Activated CD4-positive, alpha-beta T cell treated with anti-CD3 and anti-CD28 coated beads, Interleukin-2, amount 10 ng/mL, durations not matched to agents 7 days and 5 days (primary cell): ENCODE measurements around the gene PBX2. TPM values are rescaled to one million over a fixed set of nuclear protein-coding genes. Genes with fewer than 3 reads are reported as not detected.
A peak's percentile ranks its signal among the peaks of the same experiment; 100 is the strongest.
"Not testable (repeated sequence)": the region's sequence is repeated elsewhere in the genome, so short reads cannot be mapped to it uniquely, and the experiment has no call there.

Source experiments
- CTCF ChIA-PET: fragments of 350-600 bp; sonication (Branson Sonifier 250); formaldehyde crosslinking; loops from one replicate; lab custom pipeline; 2021; ENCODE audit warnings: antibody characterized with exemption; lab: Charles Lee
- POLR2A ChIA-PET: fragments of 350-600 bp; sonication (Branson Sonifier 250); formaldehyde crosslinking; loops from one replicate; lab custom pipeline; 2021; ENCODE audit warnings: antibody characterized with exemption; lab: Charles Lee
- DNase-seq: peaks from one replicate; pipeline ENCODE4 v3.0.0-alpha.2; 2020
- H3K27ac Mint-ChIP-seq: one replicate; pipeline ENCODE4 v1.8.0; 2021; ENCODE audit warnings: mild to moderate bottlenecking, moderate library complexity, mixed read lengths
- H3K27me3 Mint-ChIP-seq: one replicate; pipeline ENCODE4 v1.8.0; 2021; ENCODE audit warnings: mixed read lengths
- H3K36me3 Mint-ChIP-seq: one replicate; pipeline ENCODE4 v1.8.0; 2021; ENCODE audit warnings: low read depth, mixed read lengths
- H3K4me1 Mint-ChIP-seq: one replicate; pipeline ENCODE4 v1.8.0; 2021; ENCODE audit warnings: mixed read lengths
- H3K4me3 Mint-ChIP-seq: one replicate; pipeline ENCODE4 v1.8.0; 2021; ENCODE audit warnings: mild to moderate bottlenecking, moderate library complexity, mixed read lengths
- H3K9me3 Mint-ChIP-seq: one replicate; pipeline ENCODE4 v1.8.0; 2021; ENCODE audit warnings: mixed read lengths
- total RNA-seq, 2 experiments: library from RNA; stranded (reverse); gene quantifications; one replicate each; pipeline ENCODE4 v1.2.3, GENCODE V29; 2021

PBX2 gene
- total RNA-seq, 2 experiments from 2014 or later: 98.2 to 98.4 TPM

DNA sequence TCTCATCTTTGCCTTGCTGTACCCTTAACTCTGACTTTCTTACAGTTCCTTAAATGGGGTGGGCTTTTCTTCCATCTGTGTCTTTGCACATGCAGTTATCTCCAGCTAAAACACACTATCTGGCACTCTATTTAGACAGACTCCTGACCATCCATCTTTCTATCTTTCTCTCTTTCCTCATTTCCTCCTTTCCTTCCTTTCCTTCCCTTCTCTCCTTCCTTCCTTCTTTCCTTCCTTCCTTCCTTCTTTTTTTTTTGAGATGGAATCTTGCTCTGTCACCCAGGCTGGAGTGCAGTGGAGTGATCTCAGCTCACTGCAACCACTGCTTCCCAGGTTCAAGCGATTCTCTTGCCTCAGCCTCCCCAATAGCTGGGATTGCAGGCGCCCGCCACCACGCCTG is 25.6 kb upstream of the PBX2 start:
- H3K27ac Mint-ChIP-seq: no peak overlapping the region
- no peaks in the 10 kb centered on the region for H3K4me1 Mint-ChIP-seq
- DNase-seq: no peak
- no peaks in the 10 kb centered on the region for H3K9me3 Mint-ChIP-seq
- no peaks in the 10 kb centered on the region for H3K36me3 Mint-ChIP-seq
- H3K4me3 Mint-ChIP-seq: no peak overlapping the region
- ChIA-PET CTCF (interaction anchor here (0.6 to 0.7 kb wide), 4 partner anchors 16 to 582 kb away, joined by 3 to 4 read pairs (median 3); no protein-coding TSS in a partner anchor), POLR2A (no interaction called here)
- peaks cover 2% of the 10 kb centered on the region for H3K27me3 Mint-ChIP-seq

DNA sequence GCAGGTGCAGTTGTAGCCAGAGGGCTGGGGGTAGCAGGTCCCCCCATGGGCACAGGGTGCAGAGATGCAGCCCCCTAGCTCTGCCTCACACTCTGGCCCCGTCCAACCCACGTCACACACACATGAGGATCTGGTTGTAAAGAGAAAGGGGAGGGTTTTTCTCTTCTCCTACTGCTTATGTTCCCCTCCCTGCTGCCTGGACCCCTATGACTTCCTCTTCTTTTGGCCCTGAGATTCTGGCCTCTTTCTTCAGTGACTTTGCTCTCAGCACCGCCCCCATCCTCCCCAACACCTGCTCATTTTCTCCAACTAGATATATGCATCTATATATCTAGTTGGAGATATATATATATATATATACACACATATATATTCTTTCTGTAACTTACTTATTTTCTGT is 24.1 kb upstream of the PBX2 start:
- ChIA-PET CTCF (no interaction called here), POLR2A (no interaction called here)
- Mint-ChIP-seq H3K36me3 (no peaks in the 10 kb centered on the region), H3K27ac (no peak overlapping the region), H3K9me3 (no peaks in the 10 kb centered on the region), H3K4me1 (no peaks in the 10 kb centered on the region), H3K27me3 (peaks cover 2% of the 10 kb centered on the region), H3K4me3 (no peak overlapping the region)
- no peak for DNase-seq

- Mint-ChIP-seq H3K9me3 (no peaks in the 10 kb centered on the region), H3K27ac (no peak overlapping the region), H3K4me3 (no peak overlapping the region), H3K4me1 (no peaks in the 10 kb centered on the region), H3K27me3 (peaks cover 2% of the 10 kb centered on the region), H3K36me3 (no peaks in the 10 kb centered on the region)
- ChIA-PET CTCF (no interaction called here), POLR2A (no interaction called here)
- no peak for DNase-seq
Measured at GRCh38 chr6:32213649-32214048, 23.6 kb upstream of the PBX2 start.

DNA sequence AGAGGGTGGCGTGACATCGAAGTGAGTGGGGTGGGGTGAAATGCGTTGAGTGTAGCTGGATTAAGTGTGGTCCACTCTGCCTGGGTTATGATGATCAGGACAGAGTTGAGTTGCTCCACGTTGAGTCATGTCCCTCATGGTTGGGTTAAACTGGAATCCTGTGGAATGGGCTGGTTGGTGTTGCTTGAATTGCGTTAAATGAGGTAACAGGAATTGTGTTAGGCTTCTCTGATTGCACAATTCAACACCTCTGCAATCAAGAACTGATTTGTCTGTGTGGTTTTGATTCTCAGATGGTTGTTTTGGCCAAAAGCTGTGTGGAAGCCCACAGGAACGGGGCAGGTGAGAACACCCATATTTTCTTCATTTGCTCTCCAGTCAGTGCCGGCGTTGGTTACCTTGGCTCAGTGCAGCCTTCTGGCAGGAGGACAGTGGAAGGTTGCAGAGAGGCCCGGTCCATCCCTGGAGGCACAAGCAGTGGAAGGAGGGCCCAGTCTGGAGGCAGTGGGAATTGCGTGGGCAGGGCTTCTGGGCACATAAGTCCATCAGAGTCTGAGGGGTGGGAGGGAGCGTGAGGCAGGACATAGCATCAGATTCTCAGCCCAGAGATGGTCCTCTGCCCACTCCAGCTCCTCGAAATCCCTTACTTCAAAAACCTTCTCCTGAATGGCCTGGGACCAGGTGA is 22.2 kb upstream of the PBX2 start:
- Mint-ChIP-seq H3K9me3 (no peaks in the 10 kb centered on the region), H3K27ac (no peak overlapping the region), H3K4me3 (no peak overlapping the region), H3K36me3 (no peaks in the 10 kb centered on the region), H3K4me1 (no peaks in the 10 kb centered on the region), H3K27me3 (peaks cover 3% of the 10 kb centered on the region)
- ChIA-PET CTCF (no interaction called here), POLR2A (no interaction called here)
- DNase-seq: no peak

- H3K4me1 Mint-ChIP-seq, H3K4me3 Mint-ChIP-seq, POLR2A ChIA-PET, H3K27me3 Mint-ChIP-seq, CTCF ChIA-PET, DNase-seq, H3K36me3 Mint-ChIP-seq, H3K27ac Mint-ChIP-seq, H3K9me3 Mint-ChIP-seq: not testable (repeated sequence)
Measured at GRCh38 chr6:32211432-32211831, 21.4 kb upstream of the PBX2 start.

DNA sequence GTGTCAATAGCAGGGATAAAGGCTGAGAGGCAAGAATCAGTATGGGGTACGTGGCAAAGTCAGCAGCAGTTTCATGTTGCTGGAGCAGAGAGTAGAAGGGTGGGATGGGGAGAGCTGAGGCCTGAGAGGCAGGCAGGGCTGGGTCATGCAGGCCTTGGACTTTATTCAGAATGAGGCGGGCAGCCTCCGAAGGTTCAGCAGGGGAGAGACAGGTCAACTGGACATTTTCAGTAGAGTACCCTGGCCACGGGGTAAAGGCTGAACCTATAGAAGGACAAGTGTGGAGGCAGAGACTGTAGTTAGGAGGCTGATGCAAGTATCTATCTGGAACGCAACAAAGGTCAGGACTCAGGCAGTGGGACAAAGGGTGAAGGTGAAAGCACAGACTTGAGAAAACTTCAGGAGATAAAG is 20.2 kb upstream of the PBX2 start:
- Mint-ChIP-seq H3K27me3 (peaks cover 3% of the 10 kb centered on the region), H3K36me3 (no peaks in the 10 kb centered on the region), H3K4me1 (no peaks in the 10 kb centered on the region), H3K9me3 (no peaks in the 10 kb centered on the region), H3K4me3 (no peak overlapping the region), H3K27ac (no peak overlapping the region)
- DNase-seq: no peak
- CTCF ChIA-PET: no interaction called here
- POLR2A ChIA-PET: no interaction called here

DNA sequence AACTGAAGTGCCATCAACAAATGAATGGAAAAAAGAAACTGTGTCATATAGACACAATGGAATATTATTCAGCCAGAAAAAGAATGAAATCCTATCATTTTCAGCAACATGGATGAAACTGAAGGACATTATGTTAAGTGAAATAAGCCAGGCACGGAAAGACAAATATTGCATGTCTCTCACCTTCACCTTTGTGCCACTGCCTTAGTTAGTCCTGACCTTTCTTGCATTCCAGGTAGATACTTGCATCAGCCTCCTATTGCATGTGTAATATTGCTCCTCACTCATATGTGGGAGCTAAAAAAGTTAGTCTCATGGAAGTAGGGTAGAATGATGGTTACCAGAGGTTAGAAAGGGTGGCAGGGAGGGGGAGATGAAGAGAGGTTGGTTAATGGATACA is 19.0 kb upstream of the PBX2 start:
- no peaks in the 10 kb centered on the region for H3K9me3 Mint-ChIP-seq
- CTCF ChIA-PET: no interaction called here

DNA sequence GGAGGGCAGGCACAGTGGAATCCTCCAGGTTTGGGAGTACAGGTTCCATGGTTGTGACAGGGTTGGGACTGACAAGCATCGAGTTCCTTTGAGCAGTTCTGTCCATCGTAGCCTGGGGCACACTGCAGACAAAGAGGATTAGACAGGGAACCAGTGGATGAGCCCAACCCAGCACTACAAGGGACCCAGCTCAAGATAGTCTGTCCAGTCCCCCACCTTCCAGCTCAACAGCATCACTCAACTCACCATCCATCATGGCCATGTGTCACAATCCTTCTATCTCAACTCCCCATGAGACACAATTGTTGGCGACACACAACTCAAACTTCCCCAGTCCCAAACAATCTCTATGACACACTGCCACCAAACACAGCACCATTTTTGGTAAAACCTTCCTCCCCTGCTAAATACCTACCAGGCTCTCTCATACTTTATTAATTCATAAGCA is 14.3 kb upstream of the PBX2 start:
- Mint-ChIP-seq H3K27ac (no peak overlapping the region), H3K36me3 (no peaks in the 10 kb centered on the region), H3K4me1 (no peaks in the 10 kb centered on the region), H3K4me3 (no peak overlapping the region), H3K27me3 (peaks cover 10% of the 10 kb centered on the region), H3K9me3 (no peaks in the 10 kb centered on the region)
- ChIA-PET CTCF (interaction anchor here (1.2 kb wide), 1 partner anchor 9 kb away, joined by 4 read pairs; no protein-coding TSS in a partner anchor), POLR2A (no interaction called here)
- no peak for DNase-seq

More for the DNA sequence above, 19.0 kb upstream of the PBX2 start:
- no peak for DNase-seq
- H3K4me3 Mint-ChIP-seq: no peak overlapping the region
- no peaks in the 10 kb centered on the region for H3K4me1 Mint-ChIP-seq
- peaks cover 9% of the 10 kb centered on the region for H3K27me3 Mint-ChIP-seq
- POLR2A ChIA-PET: no interaction called here
- no peaks in the 10 kb centered on the region for H3K36me3 Mint-ChIP-seq
- H3K27ac Mint-ChIP-seq: no peak overlapping the region

DNA sequence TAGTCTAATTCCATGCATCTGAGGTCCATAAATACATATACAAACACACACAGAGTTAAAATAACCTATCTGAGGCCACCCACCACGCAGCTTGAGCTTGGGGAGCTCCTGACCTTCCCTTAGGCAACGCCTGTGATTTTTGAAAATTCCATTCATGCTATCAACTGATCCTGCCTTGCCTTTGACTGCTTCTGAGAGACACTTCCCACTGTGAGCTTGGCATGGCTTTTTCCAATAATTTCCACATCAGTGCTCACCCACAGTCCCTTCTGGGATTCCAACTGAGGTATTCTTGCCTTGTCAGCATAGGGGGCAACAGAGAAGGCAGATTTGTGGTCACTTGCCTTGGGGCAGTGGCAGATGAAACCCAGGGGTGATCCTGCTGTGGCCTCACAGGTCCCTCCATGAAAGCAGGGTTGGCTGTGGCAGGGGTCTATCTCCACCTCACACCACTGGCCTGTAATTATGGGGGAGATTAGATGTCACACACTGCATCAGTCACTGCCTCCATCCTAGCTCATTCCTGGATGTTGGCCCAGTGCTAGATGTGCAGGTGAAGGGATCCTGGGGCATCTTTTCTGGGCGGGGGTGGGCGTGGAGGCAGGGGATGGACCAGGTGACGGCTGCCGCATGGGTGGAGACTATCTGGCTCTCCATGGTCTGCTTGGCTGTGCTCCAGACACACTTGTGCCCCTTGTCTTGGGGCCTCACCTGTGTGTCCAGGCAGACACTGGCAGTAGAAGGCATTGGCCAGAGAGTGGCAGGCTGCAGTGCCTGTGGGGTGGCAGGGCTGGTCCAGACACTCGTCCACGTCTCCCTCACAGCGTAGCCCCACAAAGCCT is 13.6 kb upstream of the PBX2 start:
- no peaks in the 10 kb centered on the region for H3K4me1 Mint-ChIP-seq
- H3K9me3 Mint-ChIP-seq: no peaks in the 10 kb centered on the region
- no peaks in the 10 kb centered on the region for H3K36me3 Mint-ChIP-seq
- CTCF ChIA-PET: interaction anchor here (0.6 to 1.3 kb wide), 2 partner anchors 25 to 1818 kb away, joined by 3 to 4 read pairs; no protein-coding TSS in a partner anchor
- H3K4me3 Mint-ChIP-seq: no peak overlapping the region
- POLR2A ChIA-PET: no interaction called here
- H3K27ac Mint-ChIP-seq: no peak overlapping the region
- H3K27me3 Mint-ChIP-seq: peaks cover 10% of the 10 kb centered on the region
- no peak for DNase-seq

- DNase-seq: no peak
- H3K27me3 Mint-ChIP-seq: peaks cover 8% of the 10 kb centered on the region
- ChIA-PET POLR2A (no interaction called here), CTCF (interaction anchor here (0.6 to 1.3 kb wide), 2 partner anchors 23 to 706 kb away, joined by 3 to 4 read pairs; no protein-coding TSS in a partner anchor)
- no peaks in the 10 kb centered on the region for H3K9me3 Mint-ChIP-seq
- H3K4me1 Mint-ChIP-seq: no peaks in the 10 kb centered on the region
- H3K27ac Mint-ChIP-seq: no peak overlapping the region
- H3K4me3 Mint-ChIP-seq: no peak overlapping the region
- no peaks in the 10 kb centered on the region for H3K36me3 Mint-ChIP-seq
Measured at GRCh38 chr6:32202186-32202585, 12.2 kb upstream of the PBX2 start.

DNA sequence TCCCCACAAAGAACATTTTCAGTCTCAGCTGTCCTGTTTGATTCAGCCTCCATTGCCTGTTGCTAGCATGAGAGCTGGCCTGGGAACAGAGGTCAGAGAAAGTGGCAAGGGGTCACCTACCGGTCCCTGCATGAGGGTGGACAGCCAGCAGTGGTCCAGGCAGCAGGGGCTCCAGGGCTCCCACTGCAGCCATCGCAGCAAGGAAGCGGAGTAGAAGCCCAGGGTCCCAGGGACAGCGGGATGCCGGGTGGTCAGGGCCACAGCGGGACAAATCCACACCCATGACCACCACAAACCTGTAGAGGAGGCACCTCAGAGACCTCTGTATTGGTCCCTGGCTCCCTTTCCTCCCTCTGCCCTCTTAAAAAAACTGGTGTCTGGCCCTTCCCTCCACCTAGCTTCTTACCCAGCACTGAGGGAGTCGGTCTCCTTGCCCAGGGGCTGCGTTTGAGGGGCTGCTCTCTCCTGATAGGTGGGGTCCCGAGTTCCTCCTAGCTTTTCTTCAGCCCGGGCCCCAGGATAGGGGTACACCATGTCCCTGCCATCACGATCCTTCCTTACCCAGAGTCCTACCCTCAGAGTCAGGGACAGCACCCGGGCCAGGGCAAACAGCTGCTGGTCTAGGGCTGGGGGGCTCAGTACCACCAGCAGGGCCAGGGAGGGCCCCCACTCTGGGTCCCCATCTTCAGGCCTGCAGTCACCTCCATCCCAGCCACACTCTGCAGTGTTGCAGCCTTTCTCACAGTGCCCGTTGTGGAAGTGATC is 10.9 kb upstream of the PBX2 start:
- Mint-ChIP-seq H3K27me3 (peaks cover 8% of the 10 kb centered on the region), H3K4me3 (no peak overlapping the region), H3K9me3 (no peaks in the 10 kb centered on the region), H3K4me1 (peaks cover 5% of the 10 kb centered on the region), H3K36me3 (no peaks in the 10 kb centered on the region), H3K27ac (peak overlapping the region; percentile 57)
- no peak for DNase-seq
- POLR2A ChIA-PET: interaction anchor here (0.7 kb wide), 1 partner anchor 504 kb away, joined by 3 read pairs; no protein-coding TSS in a partner anchor
- CTCF ChIA-PET: no interaction called here

DNA sequence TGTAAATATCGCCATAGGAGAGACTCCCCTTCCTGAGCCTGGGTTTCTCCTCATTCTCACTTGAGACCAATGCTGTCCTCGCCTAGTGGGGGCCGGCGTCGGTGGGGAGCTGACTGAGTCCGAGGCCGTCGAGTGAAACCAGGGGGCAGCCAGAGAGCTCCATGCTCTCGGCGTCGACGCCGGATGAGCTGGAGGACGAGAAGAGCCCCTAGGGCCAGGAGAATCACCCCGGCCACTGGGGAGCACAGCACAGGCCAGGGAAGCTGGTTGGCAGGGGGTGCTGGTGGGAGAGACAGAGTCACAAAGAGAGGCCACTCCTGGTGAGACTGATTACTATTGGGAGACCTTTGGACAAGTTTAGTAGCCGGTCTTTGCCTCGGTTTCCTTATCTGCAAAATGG is 8.9 kb upstream of the PBX2 start:
- Mint-ChIP-seq H3K36me3 (no peaks in the 10 kb centered on the region), H3K4me3 (no peak overlapping the region), H3K4me1 (peaks cover 21% of the 10 kb centered on the region), H3K9me3 (no peaks in the 10 kb centered on the region), H3K27me3 (peaks cover 1% of the 10 kb centered on the region), H3K27ac (no peak overlapping the region)
- no peak for DNase-seq
- ChIA-PET CTCF (no interaction called here), POLR2A (no interaction called here)
